Measurements from ENCODE around the gene CATSPER4.

The CATSPER4 gene

DNA sequence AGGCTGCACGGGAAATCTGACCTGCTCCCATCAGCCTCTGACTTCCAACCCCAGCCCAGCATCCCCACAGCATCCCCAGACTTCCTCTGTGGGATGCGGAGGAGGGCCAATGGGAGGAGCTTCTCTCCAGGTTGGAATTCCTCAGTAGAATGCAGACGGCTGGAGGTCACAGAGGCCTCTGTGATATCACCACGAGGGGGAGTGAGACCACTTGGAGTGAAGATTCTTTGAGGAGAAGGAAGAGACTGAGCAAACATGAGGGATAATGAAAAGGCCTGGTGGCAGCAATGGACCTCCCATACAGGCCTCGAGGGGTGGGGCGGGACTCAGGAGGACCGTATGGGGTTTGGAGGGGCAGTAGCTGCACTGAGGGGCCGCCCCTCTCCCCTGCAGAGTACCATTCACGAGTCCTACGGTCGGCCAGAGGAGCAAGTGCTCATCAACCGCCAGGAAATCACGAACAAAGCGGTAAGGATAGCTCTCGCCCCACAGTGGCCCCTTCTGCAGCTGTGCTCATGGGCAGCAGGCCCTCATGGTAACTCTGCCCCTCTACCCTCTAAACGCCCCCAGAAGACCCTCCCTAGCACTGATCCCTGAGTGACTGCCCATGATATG lies at the start of gene CATSPER4:
CATSPER4 (plus strand) TSS at position 230 of the 615 bp plus-strand sequence; CDS start at position 256, 26 bp downstream.
- FAIRE-seq (no peak), DNase-seq (ENCODE audit: extremely low spot score, insufficient read length, low read depth) (no peak)

DNA sequence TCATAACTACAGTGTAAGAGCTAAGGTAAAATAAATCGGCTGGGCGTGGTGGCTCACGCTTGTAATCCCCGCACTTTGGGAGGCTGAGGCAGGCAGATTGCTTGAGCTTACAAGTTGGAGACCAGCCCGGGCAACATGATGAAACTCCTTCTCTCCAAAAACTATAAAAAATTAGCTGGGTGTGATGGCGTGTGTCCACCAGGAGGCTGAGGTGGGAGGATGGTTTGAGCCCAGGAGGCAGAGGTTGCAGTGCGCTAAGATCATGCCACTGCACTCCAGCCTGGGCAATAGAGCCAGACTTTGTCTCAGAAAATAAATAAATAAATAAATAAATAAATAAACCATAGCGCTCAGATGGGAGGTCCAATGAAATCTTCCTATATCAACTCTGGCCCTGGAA lies 48.2 kb upstream of the CATSPER4 start:
- DNase-seq (ENCODE audit: extremely low spot score, insufficient read length, low read depth) (no peak), FAIRE-seq (no peak)

DNA sequence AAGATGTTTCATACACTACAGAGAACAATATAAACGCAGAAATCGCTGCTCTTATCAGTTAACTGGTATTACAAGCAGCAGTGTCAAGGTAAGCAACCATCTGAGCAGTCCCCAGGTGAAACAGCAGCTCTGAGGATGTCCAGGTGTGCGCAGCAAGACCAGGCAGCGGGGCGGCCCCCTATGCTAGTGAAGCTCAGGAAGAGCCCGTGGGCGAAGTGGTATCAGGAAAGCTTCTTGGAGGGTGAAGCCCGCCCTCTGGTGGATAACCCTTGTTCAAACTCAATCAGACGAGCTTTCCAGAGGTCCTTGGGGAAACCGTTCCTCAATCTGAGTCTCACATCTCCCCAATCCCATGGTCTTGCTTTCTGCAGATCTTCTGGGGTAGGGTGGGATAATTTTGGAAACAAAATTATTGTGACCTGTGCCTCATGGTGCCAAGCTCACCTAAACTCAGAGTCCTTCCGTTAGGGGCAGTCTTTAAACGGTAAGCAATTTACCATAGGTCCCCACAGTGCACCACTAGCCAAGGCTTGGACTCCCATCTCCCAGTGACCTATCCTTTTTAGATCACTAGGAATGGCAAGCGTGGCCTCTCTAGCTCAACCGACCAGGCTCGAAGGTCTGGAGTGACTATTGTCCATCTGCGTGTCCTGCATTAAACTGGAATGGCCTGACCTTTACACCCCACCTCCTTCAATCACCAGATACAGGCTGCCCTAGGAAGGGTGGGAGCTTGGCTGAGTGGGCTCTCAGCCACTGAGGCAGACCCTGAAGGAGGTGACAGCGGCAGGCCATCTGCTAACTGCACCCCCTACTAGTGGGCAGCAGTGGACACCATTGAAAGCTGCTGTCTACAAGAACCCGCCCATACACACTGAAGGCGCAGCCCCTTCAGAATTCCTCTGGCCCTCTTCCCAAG lies 45.1 kb upstream of the CATSPER4 start:
- peak; percentile 92 for FAIRE-seq

DNA sequence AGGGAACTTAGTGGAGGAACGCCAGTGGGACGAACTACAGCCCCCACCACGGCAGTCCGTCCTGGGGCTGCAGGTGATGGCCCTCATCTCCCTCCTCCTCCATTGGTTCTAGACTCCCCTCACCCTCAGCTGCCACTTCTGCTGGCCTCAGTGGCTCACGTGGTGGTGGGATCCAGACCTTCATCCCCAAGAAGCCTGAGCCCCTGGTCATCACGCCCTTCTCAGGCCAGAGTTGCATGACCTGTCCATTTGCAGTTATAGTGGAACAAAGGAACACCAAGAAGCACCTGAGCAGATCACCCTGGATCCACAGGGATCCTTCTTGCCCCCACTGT lies 44.5 kb upstream of the CATSPER4 start:
- FAIRE-seq (no peak), DNase-seq (ENCODE audit: extremely low spot score, insufficient read length, low read depth) (no peak)

More for the DNA sequence above, 45.1 kb upstream of the CATSPER4 start:
- no peak for DNase-seq (ENCODE audit: extremely low spot score, insufficient read length, low read depth)

DNA sequence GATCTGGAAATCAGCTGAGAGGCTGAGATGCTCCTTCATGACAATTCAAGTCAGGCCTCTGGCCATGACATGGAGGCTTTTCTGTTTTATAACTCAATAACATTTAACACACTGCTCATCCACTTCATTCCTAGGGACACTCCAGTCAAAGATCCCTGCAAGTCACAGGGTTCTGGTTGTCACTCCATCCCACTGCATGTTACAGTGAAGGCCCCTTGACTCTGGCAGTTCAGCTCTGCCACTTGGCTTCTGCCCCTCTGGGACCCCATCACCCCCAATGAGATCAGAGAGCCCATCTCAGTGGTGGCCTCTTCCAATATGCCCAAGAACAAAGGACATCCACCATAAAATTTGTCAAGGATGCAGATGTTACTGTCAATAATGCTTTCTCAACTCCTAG lies 41.5 kb upstream of the CATSPER4 start:
- DNase-seq (ENCODE audit: extremely low spot score, insufficient read length, low read depth) (no peak), FAIRE-seq (no peak)

DNA sequence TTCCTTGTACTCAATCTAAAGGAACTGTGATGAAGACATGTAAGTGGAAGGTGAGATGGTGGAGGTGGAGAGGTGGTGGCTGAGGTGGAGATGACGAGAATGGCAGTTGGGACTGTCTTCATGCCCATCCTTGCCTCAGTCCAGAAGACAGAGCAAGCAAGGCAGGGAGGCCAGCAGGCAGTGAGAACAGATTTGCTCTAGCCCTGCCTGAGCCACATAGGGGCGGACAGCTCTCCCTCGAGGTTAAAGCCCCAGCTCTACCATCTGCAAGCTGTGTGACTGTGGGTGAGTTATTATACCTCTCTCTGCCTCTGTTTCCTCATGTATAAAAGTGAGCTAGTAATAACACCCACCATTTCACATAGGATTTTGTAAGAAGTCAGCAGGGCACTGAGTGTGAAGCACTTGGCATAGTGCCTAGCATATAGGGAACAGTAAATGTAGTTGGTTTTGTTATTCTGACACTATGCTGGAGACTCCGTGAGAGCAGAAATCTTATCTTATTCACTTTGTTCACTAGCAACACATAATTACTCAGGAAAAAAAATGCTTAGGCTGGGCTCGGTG lies 36.4 kb upstream of the CATSPER4 start:
- FAIRE-seq (no peak), DNase-seq (ENCODE audit: extremely low spot score, insufficient read length, low read depth) (no peak)

DNA sequence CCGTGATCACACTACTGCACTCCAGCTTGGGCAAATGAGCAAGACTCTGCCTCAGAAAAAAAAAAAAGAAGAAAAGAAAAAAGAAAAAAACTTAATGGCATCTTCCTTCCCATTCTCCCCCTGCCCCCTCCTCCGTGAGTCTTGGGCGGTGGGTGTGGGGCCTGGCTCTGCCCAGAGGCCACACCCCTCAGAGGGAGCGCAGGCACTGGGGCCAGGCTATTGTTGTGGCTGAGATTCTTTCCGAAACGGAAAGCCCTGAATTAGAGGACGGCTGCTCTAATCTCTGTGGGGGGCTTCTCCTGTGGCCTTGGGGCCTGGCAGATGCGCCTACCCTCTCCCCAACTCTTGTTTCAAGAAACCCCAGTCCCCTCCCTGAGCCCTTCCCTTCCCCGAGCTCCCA lies 35.7 kb upstream of the CATSPER4 start:
- no peak for FAIRE-seq
- DNase-seq (ENCODE audit: extremely low spot score, insufficient read length, low read depth): no peak

DNA sequence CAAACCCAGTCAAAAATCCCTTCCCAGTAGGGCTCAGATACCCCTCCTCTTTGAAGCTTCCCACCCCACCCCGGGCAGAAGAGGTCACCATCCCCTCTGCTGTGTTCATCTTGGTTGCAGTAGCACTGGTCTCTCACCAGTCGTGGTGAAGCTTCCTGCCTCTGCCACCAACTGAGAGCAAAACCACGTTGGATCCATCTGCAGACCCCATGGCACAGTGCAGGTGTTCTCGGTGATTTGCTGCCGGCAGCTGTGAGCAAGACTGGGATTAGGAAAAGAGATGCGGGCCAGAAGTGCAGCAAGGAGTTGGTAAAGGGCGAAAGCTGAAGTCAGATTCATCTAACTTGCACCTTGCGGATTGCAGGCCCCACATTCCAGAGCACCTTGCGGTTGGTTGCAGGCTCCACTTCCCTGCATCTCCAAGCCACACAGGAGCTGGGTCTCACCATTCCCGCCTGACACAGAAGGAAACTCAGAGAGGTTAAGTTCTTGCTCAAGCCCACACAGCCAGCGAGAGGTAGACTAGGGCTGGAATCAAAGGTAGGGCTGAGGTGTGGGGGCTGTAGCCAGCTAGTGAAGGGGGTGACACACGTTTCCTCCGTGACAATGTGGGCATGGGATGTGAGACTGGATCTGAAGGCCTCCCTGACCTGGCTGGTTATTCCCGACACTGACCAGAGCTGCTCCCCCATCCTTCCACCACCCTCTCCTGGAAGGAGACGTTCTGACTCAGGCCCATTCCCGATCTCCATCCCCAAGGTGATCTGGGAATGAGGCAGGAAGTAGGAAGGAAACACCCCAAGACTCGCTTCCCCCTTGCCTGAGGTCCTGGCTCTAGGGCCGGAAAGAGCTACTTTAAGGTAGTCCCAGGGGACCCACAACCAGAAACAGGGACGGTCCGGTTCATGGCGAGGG lies 34.8 kb upstream of the CATSPER4 start:
- FAIRE-seq (no peak), DNase-seq (ENCODE audit: extremely low spot score, insufficient read length, low read depth) (no peak)

DNA sequence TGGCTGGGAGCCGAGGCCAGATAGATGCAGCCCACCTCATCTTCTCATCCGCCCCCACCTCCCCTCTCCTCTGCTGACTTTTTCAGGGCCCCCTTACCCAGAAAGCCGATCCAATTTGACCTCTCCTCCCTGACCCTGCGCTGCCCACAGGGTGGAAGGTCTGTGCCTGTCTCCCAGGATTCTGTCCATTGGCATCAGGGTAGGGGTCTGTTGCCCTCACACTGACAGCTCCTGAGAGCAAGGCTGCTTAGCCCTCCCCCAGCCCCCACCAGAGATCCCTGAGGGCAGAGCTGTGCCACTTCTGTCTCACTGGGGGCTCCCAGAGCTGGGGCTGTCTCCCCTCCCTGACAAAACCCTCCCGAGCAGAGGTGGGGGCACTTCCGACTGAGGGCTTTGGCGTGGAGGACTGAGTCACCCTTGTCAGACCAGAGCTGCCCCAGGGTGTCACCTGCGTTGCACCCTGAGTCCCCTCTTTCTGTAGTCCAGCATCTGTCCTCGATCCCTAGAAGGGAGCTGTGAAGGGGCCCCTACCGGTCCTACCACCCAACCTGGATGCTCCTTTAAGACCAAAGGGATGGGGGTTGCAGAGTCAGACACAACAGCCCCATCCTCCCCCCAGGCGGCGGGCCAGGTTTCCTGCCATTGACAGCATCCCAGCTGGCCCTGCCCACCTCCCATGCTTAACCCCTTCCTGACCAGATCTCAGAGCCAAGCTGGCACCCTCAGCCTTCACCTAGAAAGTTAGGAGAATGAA lies 33.9 kb upstream of the CATSPER4 start:
- no peak for DNase-seq (ENCODE audit: extremely low spot score, insufficient read length, low read depth)
- no peak for FAIRE-seq

DNA sequence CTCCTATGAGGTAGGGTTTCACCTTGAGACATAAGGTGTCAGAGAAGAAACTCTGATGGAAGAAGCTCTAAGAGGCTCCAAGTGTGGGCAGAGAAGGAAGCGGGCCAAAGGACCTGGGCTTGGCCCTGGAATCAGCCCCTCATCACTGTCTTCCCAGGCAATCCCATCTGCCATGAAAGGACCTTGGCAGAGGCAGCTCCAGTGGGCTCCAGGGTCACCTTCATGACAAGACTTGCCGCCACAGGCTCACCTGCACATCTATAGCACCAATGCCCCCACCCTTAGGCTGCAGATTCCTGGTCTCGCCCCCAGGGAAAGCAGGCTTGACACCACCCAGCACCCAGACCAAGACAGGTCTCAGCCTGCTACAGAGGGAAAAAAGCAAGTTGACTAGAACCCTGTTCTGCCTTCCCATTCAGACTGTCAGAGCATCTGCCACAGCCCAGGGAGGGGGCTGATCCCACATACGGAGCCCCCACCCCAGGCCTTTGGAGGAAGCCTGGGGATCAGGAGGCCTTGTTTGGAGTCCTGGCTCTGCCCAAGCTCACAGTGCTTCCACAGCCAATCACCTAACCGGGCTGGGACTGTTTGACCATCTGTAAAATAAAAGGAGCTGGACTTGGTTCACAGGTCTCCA lies 32.0 kb upstream of the CATSPER4 start:
- FAIRE-seq (no peak), DNase-seq (ENCODE audit: extremely low spot score, insufficient read length, low read depth) (no peak)

DNA sequence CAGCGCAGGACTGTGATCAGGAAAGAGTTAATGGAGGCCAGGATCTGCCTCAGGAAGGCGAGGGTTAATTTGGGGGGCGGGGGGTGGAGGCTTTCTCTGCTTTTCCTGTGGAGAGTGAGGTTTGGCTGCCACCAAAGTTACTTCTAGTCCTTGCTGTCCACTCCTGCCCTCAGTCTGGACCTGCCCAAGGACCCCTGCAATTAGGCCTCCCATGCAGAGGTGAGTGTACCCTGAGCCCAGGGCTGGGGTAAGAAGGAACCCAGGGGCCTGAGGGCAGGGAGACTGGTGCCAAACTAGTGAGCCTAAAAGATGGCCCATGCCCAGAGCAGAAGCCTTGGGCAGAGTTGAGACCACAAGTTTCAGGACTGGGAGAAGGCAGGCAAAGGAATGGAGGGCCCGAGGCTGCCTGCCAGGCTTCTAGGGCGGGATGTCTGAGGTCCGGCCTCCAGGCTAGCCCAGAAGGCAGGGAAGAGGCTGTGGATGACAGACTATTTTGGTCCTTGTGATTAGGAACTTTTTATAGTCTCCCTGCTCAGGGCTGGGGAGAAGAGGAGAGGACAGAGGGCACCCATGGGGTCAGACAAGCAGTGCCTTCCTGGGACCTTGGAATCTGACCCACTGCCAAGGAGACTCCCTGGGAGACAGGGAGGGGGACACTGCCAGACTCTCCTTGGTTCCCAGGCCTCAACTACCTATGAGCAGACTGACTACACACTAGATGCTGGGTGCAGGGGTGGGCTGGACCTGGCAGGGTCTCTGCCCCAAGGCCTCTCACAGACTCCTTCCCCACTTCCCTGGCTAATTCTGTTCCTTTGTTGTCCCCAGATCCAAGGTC lies 31.3 kb upstream of the CATSPER4 start, which contains the start of gene FAM110D:
FAM110D (plus strand) TSS at position 172 of the 835 bp plus-strand sequence. CDS start 2,213 bp downstream, outside the sequence.
- no peak for FAIRE-seq
- no peak for DNase-seq (ENCODE audit: extremely low spot score, insufficient read length, low read depth)

DNA sequence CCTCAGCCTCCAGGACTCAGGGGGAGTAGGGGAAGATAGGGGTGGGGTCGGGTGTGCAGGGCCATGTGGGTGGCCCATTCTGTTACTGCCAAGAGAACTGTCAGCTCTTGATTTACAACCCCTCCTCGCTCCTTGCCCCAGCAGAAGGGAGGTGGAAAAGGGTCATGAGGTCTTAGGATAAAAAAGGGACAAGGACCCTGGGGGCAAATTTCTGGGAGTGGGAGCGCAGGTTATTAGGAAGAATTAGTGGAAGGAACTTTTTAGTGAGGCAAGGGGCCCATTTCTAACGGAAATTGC lies 30.7 kb upstream of the CATSPER4 start:
- FAIRE-seq (no peak), DNase-seq (ENCODE audit: extremely low spot score, insufficient read length, low read depth) (no peak)

DNA sequence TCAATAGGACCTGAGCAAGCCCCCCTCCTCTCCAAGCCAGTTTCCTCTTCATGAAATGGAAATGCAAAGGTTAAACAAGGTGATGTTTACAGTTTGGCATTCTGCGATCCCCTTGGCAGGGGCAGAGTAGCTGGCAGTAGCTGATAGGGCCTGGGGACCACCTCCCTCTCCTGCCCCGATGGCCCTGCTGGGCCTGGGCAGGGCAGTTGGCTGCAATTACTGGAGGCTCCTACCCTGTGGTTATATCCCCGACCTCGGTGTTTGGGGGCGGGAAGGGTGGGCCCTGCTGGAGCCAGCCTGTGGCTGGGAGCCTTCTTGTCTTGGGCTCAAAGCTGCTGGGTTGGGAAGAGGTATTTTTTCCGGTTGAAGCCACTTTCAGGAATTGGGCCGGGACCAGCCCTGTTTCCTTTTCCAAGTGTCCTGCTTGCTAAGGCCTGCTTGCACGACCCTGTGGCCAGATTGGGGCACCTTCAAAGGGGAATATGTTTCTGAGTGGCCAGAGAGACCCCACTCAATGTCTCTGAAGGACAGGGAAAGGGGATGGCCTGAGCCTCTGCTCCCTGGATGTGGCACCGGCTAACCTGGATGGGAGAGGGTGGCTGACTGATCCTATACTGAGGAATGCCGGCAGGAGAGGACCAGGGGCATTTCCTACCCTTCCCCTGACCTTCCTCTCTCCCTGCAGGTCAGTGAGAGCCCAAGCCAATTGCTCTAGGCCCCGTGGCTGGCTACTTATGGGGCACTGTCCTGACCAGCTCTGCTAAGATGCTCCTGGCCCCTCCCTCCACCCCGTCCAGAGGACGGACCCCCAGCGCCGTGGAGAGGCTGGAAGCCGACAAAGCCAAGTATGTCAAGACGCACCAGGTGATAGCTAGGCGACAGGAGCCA lies 29.6 kb upstream of the CATSPER4 start:
- DNase-seq (ENCODE audit: extremely low spot score, insufficient read length, low read depth): no peak
- no peak for FAIRE-seq

DNA sequence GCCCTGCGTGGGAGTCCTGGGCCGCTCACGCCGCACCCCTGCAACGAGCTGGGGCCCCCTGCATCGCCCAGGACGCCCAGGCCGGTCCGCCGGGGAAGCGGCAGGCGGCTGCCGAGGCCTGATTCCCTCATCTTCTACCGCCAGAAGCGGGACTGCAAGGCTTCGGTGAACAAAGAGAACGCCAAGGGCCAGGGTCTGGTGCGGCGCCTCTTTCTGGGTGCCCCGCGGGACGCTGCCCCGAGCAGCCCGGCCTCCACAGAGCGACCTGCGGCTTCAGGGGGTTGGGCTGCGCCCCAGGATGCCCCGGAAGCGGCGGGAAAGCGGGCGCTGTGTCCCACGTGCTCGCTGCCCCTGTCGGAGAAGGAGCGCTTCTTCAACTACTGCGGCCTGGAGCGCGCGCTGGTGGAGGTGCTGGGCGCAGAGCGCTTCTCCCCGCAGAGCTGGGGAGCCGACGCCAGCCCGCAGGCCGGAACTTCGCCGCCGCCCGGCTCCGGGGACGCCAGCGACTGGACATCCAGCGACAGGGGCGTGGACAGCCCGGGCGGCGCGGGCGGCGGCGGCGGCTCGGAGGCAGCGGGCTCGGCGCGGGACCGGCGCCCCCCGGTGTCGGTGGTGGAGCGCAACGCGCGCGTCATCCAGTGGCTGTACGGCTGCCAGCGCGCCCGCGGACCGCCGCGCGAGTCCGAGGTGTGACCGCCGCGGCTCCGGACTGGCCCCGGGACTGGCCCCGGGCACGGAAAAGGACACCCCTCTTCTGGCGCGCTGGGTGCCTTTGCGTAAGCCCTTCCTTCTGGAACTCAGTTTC lies 28.8 kb upstream of the CATSPER4 start:
- no peak for DNase-seq (ENCODE audit: extremely low spot score, insufficient read length, low read depth)
- FAIRE-seq: no peak

DNA sequence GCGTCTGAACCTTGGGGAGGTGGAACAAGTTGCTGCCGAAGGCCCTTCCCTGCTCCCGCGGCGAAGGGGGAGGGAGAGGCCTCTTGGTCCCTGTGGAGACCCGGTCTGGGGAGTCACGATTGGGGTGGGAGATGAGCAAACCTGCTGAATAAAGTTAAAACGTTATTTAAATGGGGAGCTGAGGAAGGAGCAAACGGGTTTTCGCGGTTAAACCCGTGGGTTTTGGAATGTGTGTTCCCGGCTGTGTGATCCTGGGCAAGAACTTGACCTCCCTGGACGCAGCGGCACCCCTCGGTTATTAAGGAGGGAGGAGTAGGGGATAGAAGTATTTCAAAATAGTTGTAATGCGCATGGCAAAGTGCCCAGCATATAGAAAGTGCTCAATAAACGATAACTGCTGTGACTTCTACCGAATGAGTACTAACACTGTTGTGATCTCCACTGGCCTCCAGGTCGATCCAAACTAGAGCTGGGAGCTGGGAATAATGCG lies 28.1 kb upstream of the CATSPER4 start:
- no peak for FAIRE-seq

DNA sequence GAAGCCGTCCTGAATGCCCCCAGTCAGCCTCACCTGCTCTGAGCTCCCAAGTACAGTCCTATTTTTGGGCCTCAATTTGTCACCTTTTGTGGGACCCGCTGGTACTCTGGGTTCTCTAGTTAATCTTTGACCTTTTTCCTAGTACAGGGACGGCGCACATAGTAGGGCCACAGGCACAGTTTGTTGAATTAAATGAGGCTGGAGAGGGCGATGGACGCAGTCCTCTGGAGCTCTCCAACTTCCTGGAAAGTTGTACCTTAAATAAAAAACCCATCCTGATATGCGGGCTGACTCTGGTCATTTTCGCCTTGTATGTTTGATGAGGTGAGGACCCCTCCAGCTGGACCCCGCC lies 26.7 kb upstream of the CATSPER4 start:
- no peak for FAIRE-seq
- DNase-seq (ENCODE audit: extremely low spot score, insufficient read length, low read depth): no peak

More for the DNA sequence above, 28.1 kb upstream of the CATSPER4 start:
- no peak for DNase-seq (ENCODE audit: extremely low spot score, insufficient read length, low read depth)

All from GM18507 (cell line).